Kidney epithelial cell (primary cell): ENCODE measurements around the gene FLNB. TPM values are rescaled to one million over a fixed set of nuclear protein-coding genes. Genes with fewer than 3 reads are reported as not detected.

Source experiments
- DNase-seq: peaks from one replicate; pipeline ENCODE4 v3.0.0-alpha.2; 2010; ENCODE audit warnings: low read depth
- H3K27me3 ChIP-seq: 2 replicates; pipeline ENCODE4 v1.6.0; 2011; ENCODE audit warnings: low read length; ENCODE audit not compliant: control insufficient read depth, insufficient read depth
- H3K36me3 ChIP-seq: 2 replicates; pipeline ENCODE4 v1.5.1; 2011; ENCODE audit warnings: low read length; ENCODE audit not compliant: control insufficient read depth, insufficient read depth
- H3K4me3 ChIP-seq: 2 replicates; pipeline ENCODE4 v1.5.1; 2011; ENCODE audit warnings: low read depth, mild to moderate bottlenecking, control low read depth, low read length
- total RNA-seq: library from RNA; depleted of rRNA; stranded (reverse); fragments of >200 nt; gene quantifications from 2 replicates; pipeline ENCODE4 v1.2.3, GENCODE V29; 2015
- TF ChIP-seq, protein P1 (sequence below): IDR thresholded peaks from 2 replicates; pipeline ENCODE4 v1.5.1; 2011; ENCODE audit warnings: mild to moderate bottlenecking, moderate library complexity, low read length, control low read depth, inconsistent platforms; ENCODE audit not compliant: insufficient read depth, poor library complexity, severe bottlenecking

FLNB gene
- total RNA-seq, 1 donor from 2014 or later = 536 TPM

DNA sequence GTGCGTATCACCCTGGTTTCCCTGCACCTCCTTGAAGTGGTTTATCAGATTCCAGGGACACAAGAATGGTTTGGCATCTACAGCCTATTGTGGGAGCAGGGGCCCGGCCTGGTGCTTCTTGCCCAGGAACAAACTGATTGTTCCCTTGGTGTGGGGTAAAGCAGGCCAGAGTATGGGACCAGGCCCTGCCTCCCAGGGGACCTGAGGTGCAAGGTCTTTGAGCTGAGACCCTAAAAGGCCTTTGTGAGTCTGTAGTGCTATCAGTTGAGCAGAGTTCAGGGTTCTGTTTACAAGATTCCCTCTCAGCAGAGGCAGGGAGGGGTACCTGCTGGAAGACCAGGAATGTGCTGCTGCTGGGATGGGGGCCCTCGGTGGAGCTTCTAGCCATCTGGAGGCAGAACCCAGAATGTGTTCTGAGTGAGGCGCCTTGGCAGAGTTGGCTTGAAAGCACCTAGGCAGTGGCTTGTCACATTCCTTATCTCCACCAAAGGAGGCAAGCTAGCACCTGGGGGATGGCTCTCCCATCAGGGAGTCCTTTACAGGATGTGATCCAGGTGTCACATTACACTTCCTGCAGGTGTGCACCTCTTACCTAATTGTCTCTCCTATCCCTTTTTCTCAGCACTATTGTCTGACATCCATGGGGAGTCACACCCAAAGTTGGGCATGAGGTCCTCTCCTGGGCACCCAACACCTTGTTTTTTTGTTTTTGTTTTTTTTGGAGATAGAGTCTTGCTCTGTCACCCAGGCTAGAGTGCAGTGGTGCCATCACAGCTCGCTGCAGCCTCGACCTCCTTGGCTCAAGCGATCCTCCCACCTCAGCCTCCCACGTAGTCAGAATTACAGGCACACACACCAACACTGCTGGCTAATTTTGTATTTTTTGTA, 13.1 kb downstream of the FLNB start:
- TF ChIP-seq, protein P1, sequence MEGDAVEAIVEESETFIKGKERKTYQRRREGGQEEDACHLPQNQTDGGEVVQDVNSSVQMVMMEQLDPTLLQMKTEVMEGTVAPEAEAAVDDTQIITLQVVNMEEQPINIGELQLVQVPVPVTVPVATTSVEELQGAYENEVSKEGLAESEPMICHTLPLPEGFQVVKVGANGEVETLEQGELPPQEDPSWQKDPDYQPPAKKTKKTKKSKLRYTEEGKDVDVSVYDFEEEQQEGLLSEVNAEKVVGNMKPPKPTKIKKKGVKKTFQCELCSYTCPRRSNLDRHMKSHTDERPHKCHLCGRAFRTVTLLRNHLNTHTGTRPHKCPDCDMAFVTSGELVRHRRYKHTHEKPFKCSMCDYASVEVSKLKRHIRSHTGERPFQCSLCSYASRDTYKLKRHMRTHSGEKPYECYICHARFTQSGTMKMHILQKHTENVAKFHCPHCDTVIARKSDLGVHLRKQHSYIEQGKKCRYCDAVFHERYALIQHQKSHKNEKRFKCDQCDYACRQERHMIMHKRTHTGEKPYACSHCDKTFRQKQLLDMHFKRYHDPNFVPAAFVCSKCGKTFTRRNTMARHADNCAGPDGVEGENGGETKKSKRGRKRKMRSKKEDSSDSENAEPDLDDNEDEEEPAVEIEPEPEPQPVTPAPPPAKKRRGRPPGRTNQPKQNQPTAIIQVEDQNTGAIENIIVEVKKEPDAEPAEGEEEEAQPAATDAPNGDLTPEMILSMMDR = no peak
- H3K27me3 ChIP-seq = no peaks in the 10 kb centered on the region
- no peaks in the 10 kb centered on the region for H3K36me3 ChIP-seq
- no peak for DNase-seq
- H3K4me3 ChIP-seq = no peak overlapping the region

DNA sequence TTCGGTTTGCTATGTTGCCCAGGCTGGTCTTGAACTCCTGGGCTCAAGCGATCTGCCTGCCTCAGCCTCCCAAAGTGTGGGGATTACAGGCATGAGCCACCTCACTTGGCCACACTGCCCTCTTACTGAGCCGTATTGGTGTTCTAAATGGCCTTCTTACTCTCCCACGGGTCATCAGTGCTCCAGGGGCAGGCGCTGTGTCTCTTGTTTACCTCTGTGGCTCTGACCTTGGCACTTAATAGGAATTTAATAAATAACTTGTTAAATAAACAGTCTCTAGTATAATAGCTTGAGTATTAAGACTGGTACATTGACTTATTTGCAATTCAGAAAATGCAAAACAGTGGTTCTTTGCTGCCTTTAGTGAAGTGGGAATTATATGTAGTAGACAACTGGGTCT, 13.7 kb downstream of the FLNB start:
- H3K27me3 ChIP-seq = no peaks in the 10 kb centered on the region
- no peak for DNase-seq
- H3K36me3 ChIP-seq = no peaks in the 10 kb centered on the region
- no peak overlapping the region for H3K4me3 ChIP-seq
- TF ChIP-seq, protein P1 = no peak

DNA sequence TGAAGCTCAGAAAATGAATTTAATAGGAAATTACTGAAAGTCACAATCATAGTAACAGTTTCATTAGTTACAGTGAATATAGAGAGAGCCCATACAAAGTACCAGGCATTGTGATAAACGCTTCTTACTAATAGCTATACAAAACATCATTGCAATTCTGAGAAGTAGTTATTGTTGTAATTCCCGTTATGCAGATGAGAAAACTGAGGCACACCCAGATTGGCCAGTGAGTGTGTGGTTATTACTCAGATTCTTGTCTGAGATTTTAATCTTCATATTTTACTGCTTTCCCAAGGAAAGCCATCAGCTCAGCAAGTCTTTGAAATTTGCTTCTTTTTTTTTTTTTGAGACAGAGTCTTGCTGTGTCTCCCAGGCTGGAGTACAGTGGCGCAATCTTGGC, 14.3 kb downstream of the FLNB start:
- DNase-seq = no peak
- H3K27me3 ChIP-seq = no peaks in the 10 kb centered on the region
- H3K36me3 ChIP-seq = no peaks in the 10 kb centered on the region
- H3K4me3 ChIP-seq = no peak overlapping the region
- TF ChIP-seq, protein P1 = no peak

DNA sequence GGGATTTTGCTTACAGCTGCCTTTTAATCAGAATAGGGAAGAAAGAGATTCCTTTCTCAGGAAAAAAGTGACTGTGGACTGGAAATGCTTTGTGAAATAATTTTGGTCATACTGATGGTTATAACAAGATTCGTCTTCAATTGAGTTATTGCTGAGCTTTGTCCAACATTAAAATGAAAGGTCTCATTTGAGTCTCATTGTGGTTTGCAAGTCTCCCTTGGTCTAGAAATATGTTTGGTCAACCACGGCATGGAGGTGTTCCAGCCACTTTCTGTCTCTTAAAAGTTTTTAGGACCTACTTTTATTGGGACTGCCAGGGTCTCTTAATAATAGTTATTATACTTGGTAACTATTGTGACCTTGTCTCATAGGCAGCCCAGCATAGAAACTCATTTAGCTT, 15.3 kb downstream of the FLNB start:
- H3K4me3 ChIP-seq = no peak overlapping the region
- no peaks in the 10 kb centered on the region for H3K36me3 ChIP-seq
- TF ChIP-seq, protein P1 = no peak
- DNase-seq = no peak
- no peaks in the 10 kb centered on the region for H3K27me3 ChIP-seq

DNA sequence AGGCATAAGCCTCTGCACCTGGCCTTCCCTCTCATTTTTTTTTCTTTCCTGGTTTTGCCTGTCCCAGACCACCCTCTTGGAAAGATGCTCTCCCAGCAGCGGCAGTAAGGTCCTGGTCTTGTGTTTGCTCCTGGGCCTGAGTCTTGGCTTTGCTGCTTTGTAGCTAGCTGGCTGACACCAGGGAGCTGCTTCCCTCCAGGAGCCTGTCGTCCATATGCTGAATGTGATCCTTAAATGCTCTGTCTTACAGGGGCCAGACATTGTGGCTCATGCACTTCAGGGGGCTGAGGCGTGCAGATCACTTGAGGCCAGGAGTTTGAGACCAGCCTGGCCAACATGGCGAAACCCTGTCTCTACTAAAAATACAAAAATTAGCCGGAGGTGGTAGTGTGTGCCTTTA, 17.2 kb downstream of the FLNB start:
- Histone ChIP-seq H3K4me3 (no peak overlapping the region), H3K36me3 (no peaks in the 10 kb centered on the region), H3K27me3 (no peaks in the 10 kb centered on the region)
- DNase-seq = no peak
- TF ChIP-seq, protein P1 = no peak
